ENCODE measurements around the gene NBEA.
"Not testable (repeated sequence)": the region's sequence is repeated elsewhere in the genome, so short reads cannot be mapped to it uniquely, and the experiment has no call there.

NBEA gene

DNA sequence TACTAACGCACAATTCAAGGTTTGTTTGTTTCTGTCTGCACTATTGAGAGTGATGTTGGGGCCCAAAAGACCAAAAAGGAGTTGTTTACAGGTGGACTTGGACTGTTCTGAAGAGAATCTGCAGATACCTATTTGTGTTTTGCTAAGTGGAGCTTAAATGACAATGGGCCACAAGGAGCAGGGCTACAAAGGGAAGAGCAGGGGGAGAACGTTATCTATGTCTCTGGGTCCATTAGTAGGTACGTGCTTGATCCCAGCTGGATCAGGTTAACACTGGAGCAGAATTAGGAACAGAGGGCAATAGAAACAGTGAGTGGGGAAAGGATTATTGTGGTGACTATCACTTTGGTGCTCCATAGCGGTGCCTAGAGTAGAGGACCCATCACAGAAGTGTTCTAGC, 22.5 kb downstream of the NBEA start:
- no peak for DNase-seq

- DNase-seq, result no peak
Observed at GRCh38 chr13:34967851-34968562, 25.9 kb downstream of the NBEA start.

GRCh38 chr13:34969539-34969938, 27.5 kb downstream of the NBEA start:
- not testable (repeated sequence) for DNase-seq

DNA sequence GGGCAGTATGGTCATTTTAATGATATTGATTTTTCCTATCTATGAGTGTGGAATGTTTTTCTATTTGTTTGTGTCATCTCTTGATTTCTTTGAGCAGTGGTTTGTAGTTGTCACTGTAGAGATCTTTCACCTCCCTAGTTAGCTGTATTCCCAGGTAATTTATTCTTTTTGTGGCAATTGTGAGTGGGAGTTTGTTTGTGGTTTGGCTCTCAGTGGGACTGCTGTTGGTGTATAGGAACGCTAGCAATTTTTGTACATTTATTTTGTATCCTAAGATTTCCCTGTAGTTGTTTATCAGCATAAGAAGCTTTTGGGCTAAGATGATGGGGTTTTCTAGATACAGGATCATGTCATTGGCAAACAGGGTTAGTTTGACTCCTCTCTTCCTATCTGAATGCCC, 28.9 kb downstream of the NBEA start:
- DNase-seq, result no peak

- DNase-seq, result no peak
Observed at GRCh38 chr13:34971473-34971872, 29.4 kb downstream of the NBEA start.

DNA sequence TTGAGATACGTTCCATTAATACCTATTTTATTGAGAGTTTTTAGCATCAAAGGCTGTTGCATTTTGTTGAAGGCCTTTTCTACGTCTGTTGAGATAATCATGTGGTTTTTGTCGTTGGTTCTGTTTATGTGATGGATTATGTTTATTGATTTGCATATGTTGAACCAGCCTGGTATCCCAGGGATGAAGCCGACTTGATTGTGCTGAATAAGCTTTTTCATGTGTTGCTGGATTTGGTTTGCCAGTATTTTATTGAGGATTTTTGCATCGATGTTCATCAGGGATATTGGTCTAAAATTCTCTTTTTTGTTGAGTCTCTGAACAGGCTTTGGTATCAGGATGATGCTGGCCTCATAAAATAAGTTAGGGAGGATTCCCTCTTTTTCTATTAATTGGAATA, 43.1 kb downstream of the NBEA start:
- DNase-seq, result not testable (repeated sequence)

DNA sequence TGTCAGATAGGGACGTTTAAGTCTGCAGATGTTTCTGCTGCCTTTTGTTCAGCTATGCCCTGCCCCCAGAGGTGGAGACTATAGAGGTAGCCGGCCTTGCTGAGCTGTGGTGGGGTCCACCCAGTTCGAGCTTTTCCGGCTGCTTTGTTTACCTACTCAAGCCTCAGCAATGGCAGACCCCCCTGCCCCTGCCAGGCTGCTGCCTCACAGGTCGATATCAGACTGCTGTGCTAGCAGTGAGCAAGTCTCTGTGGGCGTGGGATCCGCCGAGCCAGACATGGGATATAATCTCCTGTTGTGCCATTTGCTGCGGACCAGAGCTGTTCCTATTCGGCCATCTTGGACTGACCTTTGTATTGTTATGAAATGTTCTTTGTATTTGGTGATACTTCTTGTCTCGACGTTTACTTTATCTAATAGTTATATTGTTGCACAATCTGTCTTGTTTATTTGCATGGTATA, 46.3 kb downstream of the NBEA start:
- no peak for DNase-seq

GRCh38 chr13:34990399-34991214, 48.5 kb downstream of the NBEA start:
- DNase-seq, result no peak

DNA sequence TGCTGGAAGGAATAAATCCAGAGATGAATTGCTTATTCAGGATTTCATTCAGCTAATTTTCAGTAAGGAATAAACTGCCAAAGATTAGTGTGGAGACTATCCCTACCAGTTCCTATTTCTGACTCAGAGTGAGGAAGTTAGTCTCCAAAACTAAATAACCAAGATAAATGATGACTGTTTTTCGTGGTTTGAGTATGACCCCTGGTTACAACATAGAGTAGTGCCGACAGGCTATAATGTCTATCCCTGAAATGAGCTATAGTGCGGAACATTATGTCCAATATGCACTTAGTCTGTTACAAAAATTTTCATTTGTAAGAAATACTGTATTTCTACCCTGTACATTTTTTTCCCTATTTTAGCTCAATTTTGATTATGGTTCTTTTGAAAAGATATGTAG, 51.4 kb downstream of the NBEA start:
- no peak for DNase-seq

DNA sequence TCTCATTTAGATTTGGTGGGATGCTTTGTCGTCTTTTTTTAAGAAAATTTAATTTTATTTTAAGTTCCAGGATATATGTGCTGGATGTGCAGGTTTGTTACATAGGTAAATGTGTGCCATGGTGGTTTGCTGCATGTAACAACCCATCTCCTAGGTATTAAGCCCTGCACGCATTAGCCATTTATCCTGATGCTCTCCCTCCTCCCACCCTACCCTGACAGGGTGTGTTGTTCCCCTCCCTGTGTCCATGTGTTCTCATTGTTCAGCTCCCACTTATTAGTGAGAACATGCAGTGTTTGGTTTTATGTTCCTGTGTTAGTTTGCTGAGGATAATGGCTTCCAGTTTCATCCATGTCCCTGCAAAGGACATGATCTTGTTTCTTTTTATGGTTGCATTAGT, 61.7 kb downstream of the NBEA start:
- DNase-seq, result not testable (repeated sequence)

GRCh38 chr13:35005051-35005450, 63.0 kb downstream of the NBEA start:
- no peak for DNase-seq

DNA sequence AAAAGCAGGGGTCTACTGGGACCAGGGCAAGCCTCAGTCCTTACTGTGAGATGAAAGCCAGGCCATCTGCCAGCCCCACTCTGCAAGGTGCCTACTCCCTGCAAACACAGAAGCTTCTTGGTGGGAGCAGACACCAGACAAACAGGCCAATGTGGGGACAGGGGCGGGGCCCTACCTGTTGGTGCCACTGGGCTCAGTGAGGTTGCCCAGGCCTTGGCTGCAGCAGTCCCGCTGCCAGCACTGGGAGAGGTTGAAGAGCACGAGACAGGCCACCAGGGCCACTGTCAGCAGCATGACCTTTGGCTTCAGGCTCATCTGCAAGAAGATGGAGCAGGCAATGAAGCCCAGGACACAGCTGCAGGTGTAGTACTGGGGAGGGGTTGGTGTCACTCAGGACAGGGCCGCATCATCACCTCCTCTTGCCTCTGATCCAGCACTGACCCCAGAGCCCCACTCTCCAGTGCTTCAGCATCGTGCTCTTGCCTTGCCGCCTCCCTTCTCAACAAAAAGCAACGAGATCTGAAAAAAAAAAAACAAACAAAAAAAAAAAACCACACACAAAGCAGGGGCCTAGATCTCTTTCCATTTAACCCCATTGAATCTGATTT, 72.6 kb downstream of the NBEA start:
- DNase-seq, result peak; percentile 49

DNA sequence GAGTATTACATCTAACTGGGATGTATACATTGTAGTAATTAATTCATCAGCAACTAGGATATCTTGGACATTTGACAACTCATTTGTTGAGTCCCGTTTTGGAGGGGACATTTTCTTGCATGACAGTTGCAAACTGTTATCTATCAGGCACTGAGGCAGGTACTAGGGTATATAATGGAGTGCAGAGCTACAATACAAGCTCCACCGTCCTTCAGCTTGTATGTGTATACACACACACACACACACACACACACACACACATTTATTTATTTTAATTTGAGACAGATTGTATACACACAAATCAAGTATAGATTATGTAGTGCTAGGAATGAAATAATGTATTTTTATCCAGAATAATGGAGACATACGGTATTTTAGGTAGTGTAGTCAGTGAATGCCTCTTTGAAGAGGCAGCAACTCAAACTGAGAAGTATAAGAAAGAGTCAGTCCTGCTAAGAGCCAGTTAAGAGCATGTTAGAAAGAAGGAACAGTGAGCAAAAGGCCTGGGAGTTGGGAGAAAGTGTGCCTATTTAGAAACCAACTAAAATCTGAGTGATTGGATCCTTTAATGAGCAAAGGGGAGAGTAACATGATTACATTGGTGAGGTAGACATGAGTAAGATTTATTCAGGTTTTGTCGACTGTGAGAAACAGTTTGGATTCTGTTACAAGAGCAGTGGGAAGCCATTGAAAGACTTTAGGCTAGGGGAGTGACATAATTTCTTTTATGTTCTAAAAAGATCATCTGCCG, 74.5 kb downstream of the NBEA start:
- no peak for DNase-seq

DNA sequence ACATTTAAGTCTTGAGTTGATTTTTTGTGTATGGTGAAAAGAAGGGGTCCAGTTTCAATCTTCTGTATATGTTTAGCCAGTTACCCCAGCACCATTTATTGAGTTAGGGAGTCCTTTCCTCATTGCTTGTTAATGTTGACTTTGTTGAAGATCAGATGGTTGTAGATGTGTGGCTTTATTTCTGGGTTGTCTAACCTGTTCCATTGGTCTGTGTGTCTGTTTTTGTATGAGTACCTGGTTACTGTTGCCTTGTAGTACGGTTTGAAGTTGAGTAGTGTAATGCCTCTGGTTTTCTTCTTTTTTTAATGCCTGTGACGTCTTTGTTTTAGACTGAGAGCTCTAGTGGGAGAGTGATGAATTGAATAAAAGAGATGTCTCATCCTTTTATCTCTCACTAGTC, 83.2 kb downstream of the NBEA start:
- no peak for DNase-seq

DNA sequence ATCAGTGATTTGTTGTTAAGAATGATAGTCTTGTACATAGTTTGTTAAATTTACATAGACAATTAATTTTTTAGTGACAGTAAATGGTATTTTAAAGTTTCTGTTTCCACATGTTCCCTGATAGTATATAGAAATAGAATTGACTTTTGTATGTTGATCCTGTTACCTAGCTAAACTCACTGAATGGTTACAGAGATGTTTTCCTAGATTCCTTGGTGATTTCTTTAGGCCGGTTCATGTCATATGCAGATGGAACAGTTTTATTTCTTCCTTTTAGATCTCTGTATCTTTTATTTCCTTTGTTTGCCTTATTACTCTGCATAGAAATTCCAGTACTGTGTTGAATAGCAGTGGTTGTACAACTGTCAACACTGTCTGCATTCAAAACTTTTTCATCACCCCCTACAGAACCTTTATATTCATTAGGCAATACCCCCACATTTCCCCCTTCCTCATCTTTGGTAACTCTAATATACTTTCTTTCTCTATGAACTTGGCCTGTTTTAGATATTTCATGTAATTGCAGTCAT, 86.3 kb downstream of the NBEA start:
- no peak for DNase-seq

- no peak for DNase-seq
Observed at GRCh38 chr13:35039012-35039411, 96.9 kb downstream of the NBEA start.

DNA sequence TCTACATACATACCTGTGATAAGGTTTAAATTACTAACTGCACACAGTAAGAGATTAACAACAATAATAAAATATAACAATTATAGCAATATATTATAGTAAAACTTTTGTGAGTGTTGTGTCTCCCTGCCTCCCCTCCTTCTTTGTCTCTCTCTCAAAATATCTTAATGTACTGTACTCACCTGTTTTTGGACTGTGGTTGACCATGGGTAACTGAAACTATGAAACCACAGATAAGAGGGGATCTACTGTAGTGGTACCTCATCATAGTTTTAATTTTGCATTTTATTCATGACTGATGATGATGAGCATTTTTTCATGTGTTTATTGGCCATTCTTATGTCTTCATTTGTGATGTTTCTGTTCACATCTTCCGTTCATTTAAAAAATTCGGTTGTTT, 104.5 kb downstream of the NBEA start:
- no peak for DNase-seq

GRCh38 chr13:35055705-35056104, 113.6 kb downstream of the NBEA start:
- no peak for DNase-seq

DNA sequence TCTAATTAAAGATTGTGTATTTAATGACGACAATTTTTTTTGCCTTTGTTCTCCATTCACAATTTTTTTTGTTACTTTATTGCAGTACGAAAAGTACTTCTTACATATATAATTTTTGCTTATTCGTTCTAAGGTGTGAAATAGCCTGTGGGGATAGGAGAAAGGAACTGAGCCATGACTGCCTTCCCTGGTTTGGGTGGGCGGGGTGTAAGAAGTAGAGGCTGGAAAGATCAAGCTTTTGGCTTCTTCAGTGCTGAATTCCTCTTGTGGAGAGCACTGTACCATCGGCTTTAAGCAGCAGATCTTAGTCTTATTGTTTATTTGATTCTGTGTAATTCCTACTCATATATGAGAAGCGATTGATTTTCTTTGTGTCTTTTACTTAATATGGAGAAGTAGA, 115.8 kb downstream of the NBEA start:
- no peak for DNase-seq

DNA sequence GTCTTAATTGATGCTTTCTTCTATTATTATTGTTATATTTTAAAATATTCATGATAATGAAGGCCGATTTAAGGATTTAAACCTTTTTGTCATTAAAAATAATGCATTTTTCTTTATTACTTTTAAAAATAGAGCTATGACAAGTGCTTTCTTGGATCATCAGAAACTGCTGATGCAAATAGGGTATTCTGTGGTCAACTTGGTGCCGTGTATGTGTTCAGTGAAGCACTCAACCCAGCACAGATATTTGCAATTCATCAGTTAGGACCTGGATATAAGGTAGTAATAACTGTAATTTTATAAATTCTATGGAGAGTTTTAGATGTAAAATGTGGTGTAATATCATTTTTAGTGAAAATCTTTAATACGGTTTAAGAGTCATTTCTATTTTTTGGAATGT, 116.5 kb downstream of the NBEA start:
- not testable (repeated sequence) for DNase-seq

DNA sequence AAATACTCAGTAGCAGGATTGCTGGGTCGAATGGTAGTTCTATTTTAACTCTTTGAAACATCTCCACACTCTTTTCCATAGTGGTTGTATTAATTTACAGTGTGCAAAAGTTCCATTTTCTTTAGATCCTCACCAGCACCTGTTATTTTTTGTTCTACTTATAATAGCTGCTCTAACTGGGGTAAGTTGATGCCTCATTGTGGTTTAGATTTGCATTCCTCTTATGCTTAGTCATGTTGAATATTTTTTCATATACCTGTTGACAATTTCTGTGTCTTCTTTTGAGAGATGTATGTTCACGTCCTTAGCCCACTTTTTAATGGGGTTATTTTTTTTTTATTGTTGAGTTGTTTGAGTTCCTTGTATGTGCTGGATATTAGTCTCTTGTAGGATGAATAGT, 144.6 kb downstream of the NBEA start:
- DNase-seq, result no peak

- no peak for DNase-seq
Observed at GRCh38 chr13:35092251-35092650, 150.2 kb downstream of the NBEA start.

DNA sequence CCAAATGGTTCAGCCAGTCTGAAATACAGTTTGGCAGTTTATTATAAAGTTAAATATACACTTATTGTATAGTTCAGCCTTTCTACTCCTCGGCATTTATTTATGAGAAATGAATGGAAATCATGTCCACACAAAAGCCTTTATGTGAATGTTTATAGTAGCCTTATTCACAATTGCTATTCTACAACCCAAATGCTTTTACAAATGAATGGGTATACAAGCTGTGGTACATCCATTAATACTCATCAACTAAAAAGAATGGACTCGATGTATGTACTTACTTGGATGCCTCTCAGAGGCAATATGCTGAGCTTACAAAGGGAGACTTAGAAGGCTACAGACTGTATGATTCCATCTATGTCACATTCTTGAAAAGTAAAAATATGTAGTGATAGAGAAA, 150.7 kb downstream of the NBEA start:
- DNase-seq, result no peak
